ENCODE measurements around the gene SEMA4D.

Gene SEMA4D

GRCh38 chr9:89528540-89528939 lies 30.6 kb upstream of the SEMA4D start:
- no peak for DNase-seq

DNA sequence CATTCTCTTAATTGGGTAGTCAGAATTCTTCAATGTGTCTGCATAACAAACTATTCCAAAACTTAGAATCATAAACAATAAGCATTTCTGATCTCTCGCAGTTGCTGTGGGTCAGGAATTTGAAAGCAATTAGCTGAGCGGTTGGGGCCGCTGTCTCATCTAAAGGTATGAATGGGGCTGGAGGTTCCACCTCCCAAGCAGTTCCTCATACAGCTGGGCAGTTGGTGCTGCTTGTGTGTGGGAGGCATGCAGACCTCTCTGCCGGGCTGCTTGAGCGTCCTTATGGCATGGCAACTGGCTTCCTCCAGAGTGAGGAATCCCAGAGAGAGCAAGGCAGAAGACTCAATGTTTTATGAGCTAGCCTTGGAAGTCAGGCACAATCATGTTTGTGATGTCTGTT lies 30.2 kb upstream of the SEMA4D start:
- DNase-seq, result no peak

GRCh38 chr9:89527084-89527483 lies 29.2 kb upstream of the SEMA4D start:
- no peak for DNase-seq

DNA sequence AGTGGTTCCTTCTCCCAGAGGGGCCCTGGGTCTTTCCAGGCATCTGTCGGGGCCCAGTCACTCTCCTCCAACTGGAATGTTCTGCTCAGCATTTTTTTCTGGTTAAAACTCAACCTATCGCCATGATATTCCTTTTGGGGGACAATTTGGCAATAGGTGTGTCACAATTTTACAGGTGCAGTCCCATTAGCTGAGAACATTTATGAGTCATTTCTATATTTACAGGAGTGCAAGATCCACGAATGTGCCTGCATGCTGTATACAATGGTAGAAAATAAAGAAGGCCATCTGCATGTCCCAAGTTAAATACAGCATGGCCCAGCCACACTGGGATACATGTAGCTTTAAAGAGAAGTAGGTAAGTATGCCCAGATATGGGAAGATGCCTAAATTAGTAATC lies 28.8 kb upstream of the SEMA4D start:
- no peak for DNase-seq

DNA sequence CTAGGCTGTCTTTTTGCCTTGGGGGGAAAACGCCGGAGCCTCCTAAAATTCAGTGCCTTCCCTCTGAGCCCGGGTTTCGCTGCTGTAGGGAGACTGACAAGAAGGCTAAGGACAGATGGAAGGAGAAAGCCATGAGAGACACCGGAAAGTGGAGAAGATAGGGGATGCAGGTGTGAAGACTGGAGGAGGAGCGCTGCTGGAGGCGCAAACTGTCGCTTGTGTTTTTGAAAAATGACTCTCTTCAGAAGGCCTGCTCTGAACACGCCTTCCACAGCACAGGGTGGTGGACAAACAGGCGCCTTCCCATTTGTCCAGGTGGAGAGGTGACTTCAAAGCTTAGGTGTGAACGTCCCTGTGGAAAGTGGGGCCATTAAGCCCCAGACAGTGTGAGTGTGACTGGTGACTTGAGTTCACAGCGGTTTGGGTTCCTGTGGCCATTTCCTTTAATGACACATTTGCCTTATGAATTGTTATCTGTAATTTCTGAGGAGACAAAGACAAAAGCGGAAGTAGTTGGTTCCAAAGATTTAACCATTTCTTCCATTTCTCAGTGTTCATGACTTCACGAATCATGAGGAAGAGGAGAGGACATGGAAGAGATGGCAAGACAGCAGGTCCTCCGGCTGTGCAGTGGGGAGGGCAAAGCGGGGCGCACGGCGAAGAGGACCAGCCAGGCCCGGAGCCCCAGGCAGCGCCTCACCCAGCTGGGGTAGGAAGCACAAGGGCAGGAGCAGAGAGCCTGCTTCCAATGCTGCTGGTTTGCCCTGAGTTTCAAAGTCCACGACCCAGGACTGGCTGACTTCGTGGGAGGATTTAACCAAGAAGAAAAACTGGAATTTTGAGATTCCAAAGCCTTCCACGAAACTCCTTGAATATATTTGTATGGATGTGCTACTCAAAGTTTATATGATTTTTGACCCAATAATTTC lies 27.8 kb upstream of the SEMA4D start:
- DNase-seq, result no peak

DNA sequence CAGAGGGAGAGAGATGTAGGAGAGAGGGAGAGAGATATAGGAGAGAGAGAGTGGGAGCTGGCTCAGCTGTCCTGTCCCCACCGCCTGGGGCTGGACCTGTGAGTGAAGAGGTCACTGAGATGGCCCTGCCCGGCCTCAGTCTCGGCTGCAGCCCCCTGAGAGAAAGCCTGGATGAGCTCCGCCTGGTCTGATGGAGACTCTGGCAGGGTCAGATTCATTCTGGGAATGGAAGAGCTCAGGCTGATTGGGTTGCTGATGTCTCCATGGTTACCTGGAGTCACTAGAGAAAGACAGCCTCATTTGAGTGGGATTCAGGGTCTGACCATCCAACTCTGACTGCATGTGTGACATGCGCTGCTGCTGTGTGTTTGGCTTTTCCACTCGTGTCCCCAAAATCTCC lies 27.1 kb upstream of the SEMA4D start:
- DNase-seq, result no peak

DNA sequence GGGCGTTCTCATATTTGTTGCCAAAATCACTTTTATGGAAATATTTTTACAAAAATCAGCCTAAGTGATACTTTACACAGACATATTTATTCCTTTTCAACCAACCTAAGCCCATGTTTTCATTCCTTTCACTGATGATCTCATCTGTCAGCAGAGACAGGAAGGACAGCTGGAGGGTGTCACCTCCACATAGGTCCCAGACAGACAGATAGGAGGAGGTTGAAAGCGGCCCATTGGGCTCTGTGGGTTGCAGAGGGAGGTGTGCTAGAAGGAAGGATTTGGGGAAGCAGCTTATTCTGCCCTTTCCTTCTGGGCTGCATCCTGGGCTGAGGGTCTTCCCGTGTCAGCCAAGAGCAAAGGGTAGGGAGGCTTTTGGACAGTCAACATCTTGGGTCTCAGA lies 26.0 kb upstream of the SEMA4D start:
- peak; percentile 69 for DNase-seq

DNA sequence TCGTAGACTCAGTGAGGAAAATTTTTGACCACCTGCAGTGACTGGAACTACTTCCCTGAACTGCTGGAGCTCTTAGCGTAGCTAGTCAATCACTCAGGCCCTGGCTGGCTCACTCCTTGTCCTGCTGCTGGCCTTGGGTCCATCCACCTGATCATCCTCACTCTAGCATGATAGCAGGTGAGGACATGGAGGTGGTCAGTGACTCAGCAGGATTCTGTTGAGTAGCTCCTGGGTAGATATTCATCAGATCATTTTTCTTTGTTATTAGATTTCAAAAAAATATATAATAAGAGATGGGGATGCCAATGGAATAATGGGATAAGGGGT lies 25.0 kb upstream of the SEMA4D start:
- no peak for DNase-seq

- peak; percentile 77 for DNase-seq
These were observed 24.5 kb upstream of the SEMA4D start for GRCh38 chr9:89522261-89522958.

- DNase-seq, result no peak
These were observed 21.5 kb upstream of the SEMA4D start for GRCh38 chr9:89519366-89519805.

DNA sequence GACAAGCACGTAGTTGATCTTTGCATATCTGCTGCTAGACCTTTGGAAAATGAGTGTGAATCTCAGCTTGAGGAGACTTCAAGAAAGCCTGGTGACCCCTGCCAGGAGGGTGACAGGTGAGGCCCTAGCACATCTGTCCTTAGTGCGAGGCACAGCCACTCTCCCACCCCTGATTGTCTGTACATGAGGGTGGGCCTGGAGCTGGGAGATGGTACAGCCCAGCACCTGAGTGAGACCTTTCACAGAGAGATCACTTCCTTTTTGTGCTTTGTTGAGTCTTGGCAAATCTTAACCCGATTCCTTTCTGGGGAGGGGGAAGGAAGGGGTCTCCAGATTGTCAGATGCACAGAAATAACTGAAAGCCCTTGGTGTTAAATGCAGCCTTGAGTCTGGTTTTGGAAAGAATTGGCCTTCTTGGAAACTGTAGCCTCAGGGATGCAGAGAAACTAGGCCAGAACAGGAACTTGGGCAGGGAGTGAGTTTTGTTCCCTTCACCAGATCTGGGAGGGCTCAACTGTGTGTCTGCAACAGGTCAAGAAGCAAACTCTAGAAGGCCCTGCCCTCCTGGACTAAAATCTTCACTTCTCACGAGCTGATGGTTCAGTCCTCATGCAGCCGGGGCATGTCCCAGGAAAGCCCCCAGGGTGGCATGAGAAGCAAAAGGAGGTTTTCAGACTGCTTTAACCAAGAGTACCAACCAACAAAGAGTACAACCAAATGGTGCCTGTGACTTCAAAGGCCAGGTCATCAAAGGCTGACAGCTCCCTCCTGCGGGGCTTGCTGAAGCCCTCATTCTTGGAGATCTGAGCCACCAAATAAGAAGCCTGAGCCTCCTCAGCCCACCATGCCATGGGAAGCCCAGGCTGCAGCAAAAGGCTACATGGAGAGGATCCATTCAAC lies 20.8 kb upstream of the SEMA4D start:
- no peak for DNase-seq

GRCh38 chr9:89515416-89515815 lies 17.5 kb upstream of the SEMA4D start:
- DNase-seq, result no peak

DNA sequence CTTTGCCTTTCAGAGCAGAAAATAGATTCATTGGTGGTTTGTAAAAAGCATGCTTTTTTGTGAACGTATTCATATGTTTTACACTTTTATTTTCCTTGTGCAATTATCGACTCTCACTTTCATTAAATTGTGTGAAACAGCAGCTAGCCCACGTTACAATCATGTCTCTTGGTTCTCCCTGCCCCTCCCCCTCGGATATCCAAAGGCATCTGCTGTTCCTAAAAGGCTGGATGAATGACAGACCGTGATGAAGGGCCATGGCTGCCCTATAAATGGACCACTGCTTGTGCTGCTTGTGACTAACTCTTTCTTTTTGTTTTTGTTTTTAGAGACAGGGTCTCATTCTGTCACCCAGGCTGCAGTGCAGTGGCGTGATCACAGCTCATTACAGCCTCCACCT lies 17.0 kb upstream of the SEMA4D start:
- DNase-seq, result no peak

GRCh38 chr9:89514337-89514736 lies 16.4 kb upstream of the SEMA4D start:
- no peak for DNase-seq

DNA sequence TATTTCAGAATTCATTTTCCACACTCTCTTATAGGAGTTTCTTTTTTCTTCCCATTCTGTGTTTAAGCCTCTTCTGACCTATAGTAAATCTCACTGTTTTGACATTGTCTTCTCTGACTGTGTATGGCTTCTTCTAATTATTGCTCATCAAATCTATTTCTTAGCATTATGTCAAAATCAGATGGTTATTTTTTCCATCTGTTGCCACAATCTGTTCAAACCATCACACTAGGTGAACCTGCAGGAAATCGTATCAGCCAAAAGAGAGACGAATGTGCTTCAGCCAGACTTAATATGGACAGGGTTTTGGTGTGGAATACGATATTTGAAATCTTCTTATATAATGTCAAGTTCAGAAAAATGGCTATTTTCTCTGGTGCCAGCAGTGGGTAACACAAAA lies 15.9 kb upstream of the SEMA4D start:
- DNase-seq, result no peak

DNA sequence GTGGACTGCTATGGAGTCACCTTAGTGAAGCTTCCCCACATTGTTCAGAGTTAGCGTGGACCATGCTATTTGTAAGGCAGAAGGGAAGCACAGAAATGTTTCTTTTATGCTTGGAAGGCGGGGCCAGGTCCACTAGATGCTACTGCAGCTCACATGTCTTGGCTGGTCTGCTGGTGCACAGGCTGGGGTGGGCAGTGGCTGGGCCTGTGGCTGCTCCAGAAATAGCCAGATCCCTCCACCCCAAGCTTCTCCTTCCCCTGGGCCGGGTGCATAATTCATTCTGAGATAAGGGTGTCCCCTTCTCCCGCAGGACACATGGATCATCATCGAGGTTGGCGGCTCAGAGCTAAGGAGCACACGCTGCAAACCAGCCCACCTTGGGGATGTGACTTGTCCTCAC lies 14.5 kb upstream of the SEMA4D start:
- DNase-seq, result no peak

DNA sequence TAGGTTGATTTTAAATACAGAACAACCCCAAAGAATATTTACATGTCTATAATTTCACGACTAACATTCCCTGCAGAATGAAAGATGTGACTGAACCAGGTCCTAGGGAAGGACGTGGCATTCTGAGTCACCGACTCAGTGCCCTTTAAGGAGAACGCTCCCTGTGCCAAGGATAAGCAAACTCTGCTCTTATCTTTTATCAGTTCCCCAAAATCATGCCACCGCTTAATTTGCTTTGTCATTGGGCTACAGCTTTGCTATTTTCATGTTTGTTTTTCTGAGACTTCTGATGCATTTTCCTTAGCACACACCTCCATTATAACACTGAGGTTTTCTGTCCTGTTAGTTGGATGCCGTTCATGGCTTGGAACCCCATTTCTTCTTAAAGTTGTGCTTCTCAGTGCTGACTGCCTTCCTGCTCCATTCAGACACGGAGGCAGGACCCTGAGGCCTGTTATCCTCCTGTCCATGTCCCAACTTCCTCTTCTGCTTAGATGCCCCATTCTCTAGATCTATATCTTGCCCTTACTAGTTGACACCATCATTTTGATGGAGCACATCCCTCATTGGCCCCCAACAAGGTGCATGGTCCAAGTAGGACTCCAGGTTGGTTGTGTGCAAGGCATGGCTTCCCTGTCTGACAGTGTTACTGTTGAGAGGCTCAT lies 11.2 kb upstream of the SEMA4D start:
- DNase-seq, result no peak

DNA sequence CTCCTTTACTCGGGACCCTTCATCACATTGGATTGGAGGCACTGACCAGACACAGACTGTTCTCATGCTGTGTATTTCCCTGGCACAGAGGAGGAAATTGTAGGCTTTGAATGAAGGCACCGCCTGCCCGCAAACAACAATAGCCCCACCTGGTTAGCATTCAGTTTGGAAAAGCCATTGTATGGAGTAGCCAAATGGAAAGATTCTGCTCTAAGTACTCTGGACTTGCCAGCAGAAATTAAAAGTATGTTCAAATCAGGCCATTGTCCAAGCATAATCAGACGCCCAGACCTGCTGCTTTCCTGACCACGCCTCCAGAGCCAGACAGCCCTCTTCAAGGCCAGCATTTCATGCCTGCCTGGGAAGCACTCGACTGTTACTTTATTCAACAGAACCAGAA lies 8.0 kb upstream of the SEMA4D start:
- no peak for DNase-seq

GRCh38 chr9:89505048-89505447 lies 7.1 kb upstream of the SEMA4D start:
- no peak for DNase-seq

DNA sequence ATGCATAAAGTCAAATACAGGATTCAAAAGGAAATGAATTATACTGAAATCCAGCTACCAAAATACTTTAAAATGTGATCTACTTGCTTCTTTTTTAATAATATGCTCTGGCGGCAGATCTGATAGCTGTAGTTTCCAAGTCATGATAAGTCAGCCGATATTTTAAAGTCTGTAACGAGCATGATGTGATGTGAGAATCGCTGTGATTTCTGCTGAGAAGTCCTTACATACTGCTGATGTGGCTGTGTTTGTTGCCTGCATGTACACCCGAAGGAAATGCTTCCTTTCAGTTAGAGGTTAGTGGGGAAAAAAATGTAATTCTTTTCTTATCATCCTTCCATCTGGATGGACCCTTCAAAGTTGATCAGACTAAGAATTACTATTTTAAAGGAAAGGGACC lies 4.8 kb upstream of the SEMA4D start:
- no peak for DNase-seq

DNA sequence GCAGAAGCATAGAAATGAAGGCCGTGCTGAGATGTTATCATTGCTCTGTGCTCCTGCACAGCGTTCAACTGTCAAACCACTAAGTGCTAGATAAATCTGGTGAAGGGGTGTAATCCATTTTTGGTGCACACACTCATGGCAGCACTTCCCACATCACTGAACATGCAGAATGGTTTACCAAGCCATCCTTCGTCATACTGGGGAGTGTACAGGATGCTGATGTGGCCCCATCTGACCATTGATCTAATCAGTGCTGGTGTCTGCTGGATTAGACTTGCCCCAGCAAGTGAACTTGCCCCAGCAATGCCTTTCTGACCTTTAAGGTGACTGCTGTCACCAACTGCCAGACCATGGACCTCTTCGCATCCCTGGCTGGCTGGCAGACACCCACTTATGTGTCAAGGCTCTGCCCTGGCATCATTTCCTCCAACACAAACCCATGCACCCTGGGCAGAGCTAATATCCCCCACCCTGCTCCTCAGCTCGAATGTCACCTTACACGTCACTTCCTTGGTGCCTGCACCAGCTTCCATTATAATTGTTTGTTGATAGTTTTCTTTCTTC lies 4.2 kb upstream of the SEMA4D start:
- DNase-seq, result no peak

DNA sequence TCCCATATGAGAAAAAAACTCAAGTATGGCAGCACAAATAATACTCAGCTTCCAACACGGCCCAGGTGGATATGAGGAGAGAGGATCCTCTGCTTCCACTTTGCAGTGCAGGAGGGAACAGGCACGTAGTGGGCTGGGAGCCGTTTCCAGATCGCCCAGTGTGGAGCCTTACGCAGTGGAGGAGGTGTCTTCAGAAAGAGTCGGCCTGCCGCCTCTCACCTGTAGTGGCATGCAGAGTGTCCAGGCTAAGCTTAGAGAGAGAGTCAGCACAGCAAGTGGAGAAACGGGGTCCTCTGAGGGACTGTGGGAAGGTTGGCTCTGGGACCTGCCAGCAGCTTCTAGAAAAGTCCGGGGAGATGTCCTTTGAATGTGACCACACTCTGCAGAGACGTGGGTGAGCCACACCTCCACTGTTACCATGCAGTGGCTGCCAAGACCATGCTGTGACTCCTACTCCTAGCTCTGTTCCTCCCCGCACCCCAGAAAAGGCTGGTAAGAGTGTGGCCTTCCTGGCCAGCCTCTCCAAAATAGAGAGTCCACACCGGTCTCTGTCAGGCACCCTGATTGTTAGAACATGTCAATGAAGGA lies 3.5 kb upstream of the SEMA4D start:
- DNase-seq, result no peak

Measured in activated CD4-positive, alpha-beta T cell treated with anti-CD3 and anti-CD28 coated beads for 48 hours (primary cell).